Gastrocnemius medialis (tissue), 4 donors: Measurements from ENCODE around the gene RPA1.

ENCODE experiments used
- POLR2A ChIP-seq, 2 donors: fragments of 450-650 bp; IDR thresholded peaks; one replicate each; pipeline ENCODE4 v1.6.1; 2017; ENCODE audit warnings: antibody characterized with exemption in 2 of 2, mild to moderate bottlenecking in 2 of 2, moderate library complexity in 2 of 2
- TF ChIP-seq, protein P1 (sequence below), 5 experiments: fragments of 450-650 bp in 3 of 5; fragments of 200-600 bp in 2 of 5; sonication (generic) in 2 of 5; IDR thresholded peaks in 4 of 5; conservative IDR thresholded peaks in 1 of 5; 1 replicate in 4 of 5; 2 replicates in 1 of 5; pipeline ENCODE4 v1.5.1; 2016 to 2019; ENCODE audit warnings: antibody characterized with exemption in 5 of 5, mild to moderate bottlenecking in 3 of 5, moderate library complexity in 3 of 5

DNA sequence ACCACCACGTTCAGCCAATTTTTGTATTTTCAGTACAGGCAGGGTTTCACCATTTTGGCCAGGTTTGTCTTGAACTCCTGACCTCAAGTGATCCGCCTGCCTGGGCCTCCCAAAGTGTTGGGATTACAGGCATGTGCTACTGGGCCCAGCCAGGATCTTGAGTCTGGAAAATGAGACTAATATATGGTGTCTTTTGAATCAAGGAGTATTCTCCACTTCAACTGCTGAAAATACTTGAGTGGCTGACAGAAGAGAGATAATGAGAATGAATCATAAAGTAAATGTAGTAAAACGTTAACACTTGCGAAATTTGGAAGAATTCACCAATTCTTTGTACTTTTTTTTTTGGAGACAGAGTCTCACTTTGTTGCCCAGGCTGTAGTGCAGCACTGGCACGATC lies 16.7 kb upstream of the RPA1 start:
- no peak for TF ChIP-seq POLR2A (IDR thresholded peaks at IDR 0.05)
- TF ChIP-seq, protein P1, sequence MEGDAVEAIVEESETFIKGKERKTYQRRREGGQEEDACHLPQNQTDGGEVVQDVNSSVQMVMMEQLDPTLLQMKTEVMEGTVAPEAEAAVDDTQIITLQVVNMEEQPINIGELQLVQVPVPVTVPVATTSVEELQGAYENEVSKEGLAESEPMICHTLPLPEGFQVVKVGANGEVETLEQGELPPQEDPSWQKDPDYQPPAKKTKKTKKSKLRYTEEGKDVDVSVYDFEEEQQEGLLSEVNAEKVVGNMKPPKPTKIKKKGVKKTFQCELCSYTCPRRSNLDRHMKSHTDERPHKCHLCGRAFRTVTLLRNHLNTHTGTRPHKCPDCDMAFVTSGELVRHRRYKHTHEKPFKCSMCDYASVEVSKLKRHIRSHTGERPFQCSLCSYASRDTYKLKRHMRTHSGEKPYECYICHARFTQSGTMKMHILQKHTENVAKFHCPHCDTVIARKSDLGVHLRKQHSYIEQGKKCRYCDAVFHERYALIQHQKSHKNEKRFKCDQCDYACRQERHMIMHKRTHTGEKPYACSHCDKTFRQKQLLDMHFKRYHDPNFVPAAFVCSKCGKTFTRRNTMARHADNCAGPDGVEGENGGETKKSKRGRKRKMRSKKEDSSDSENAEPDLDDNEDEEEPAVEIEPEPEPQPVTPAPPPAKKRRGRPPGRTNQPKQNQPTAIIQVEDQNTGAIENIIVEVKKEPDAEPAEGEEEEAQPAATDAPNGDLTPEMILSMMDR (IDR thresholded peaks at IDR 0.05 in 4 of 5, conservative IDR thresholded peaks at IDR 0.05 in 1 of 5), result no peak
